NCI-H2029 (cell line): ENCODE measurements around the gene CNFN.
A peak's percentile ranks its signal among the peaks of the same experiment; 100 is the strongest.

Source experiments
- DNase-seq: peaks from one replicate; lab custom pipeline; 2025; lab: John Stamatoyannopoulos, UW

CNFN gene

GRCh38 chr19:42409477-42409876, 19.4 kb upstream of the CNFN start:
- DNase-seq, result no peak

- no peak for DNase-seq
Measured at GRCh38 chr19:42407816-42408175, 17.7 kb upstream of the CNFN start.

GRCh38 chr19:42407085-42407815, 17.2 kb upstream of the CNFN start:
- DNase-seq, result no peak

- DNase-seq, result no peak
Measured at GRCh38 chr19:42406111-42406510, 16.0 kb upstream of the CNFN start.

- no peak for DNase-seq
Measured at GRCh38 chr19:42403586-42403985, 13.5 kb upstream of the CNFN start.

GRCh38 chr19:42402376-42403116, 12.4 kb upstream of the CNFN start:
- no peak for DNase-seq

GRCh38 chr19:42401365-42402303, 11.5 kb upstream of the CNFN start:
- peak; percentile 53 for DNase-seq

GRCh38 chr19:42400404-42400803, 10.3 kb upstream of the CNFN start:
- DNase-seq, result no peak

- no peak for DNase-seq
Measured at GRCh38 chr19:42397263-42398166, 7.4 kb upstream of the CNFN start.

GRCh38 chr19:42396381-42397262, 6.5 kb upstream of the CNFN start:
- DNase-seq, result peak; percentile 97

GRCh38 chr19:42394751-42395150, 4.7 kb upstream of the CNFN start:
- DNase-seq, result no peak

GRCh38 chr19:42392165-42392564, 2.1 kb upstream of the CNFN start:
- DNase-seq, result no peak

GRCh38 chr19:42388851-42389489, 1.1 kb downstream of the CNFN start:
- DNase-seq, result no peak

- DNase-seq, result peak; percentile 75
Measured at GRCh38 chr19:42386974-42387707, 3.0 kb downstream of the CNFN start.

GRCh38 chr19:42380155-42380554, 9.9 kb downstream of the CNFN start:
- no peak for DNase-seq

GRCh38 chr19:42378225-42379215, 11.6 kb downstream of the CNFN start:
- DNase-seq, result no peak

GRCh38 chr19:42376177-42376555, 13.9 kb downstream of the CNFN start:
- DNase-seq, result no peak
